Measurements from ENCODE around the gene NSMF. TPM values are rescaled to one million over a fixed set of nuclear protein-coding genes. Genes with fewer than 3 reads are reported as not detected.

Gene NSMF
- total and polyA plus RNA-seq, 10 of the 15 experiments (the other 5 are each of a cell fraction or from before 2014, with no cell fraction given): 0.13 to 44.3 (median 13.4) TPM

GRCh38 chr9:137478613-137478961, 19.5 kb upstream of the NSMF start:
- ChIA-PET SMC1A (ENCODE audit: uncharacterized antibody, unreplicated experiment) (no interaction called here), POLR2A (no interaction called here), RAD21 (ENCODE audit: unreplicated experiment) (no interaction called here), CTCF (no interaction called here)
- in situ Hi-C loops (cut with MboI) (no loop called here), intact Hi-C loops (cut with micrococcal nuclease; ENCODE audit: unreplicated experiment) (no loop called here)
- no peak for ATAC-seq
- FAIRE-seq: no peak
- H3K9ac ChIP-seq (ENCODE audit: control insufficient read depth, insufficient read depth, low read length): no peak overlapping the region
- H3K4me2 ChIP-seq (ENCODE audit: control insufficient read depth, insufficient read depth): no peak overlapping the region
- BruUV-seq (replicated peaks): no TSS peak
- 42% methylated on average over 11 of the region's 11 CpGs for WGBS (ENCODE audit: insufficient coverage, insufficient replicate concordance, low lambda C conversion rate, missing lambda C conversion rate)
- no peaks in the 10 kb centered on the region for H3K79me2 ChIP-seq (ENCODE audit: control insufficient read depth, insufficient read depth, low read length)
- no peak for DNase-seq (ENCODE audit: low read depth, low spot score)
- TF ChIP-seq ZNF207 (IDR thresholded peaks at IDR 0.05; ENCODE audit: borderline replicate concordance) (no peak), NFYB (IDR thresholded peaks at IDR 0.05; ENCODE audit: insufficient read depth, low read depth, low read length) (no peak), POLR2AphosphoS2 (IDR thresholded peaks at IDR 0.05; ENCODE audit: low read depth, low read length) (no peak)
- H3K4me1 ChIP-seq (ENCODE audit: control insufficient read depth, insufficient read depth, low read length): no peaks in the 10 kb centered on the region
- peaks cover 6% of the 10 kb centered on the region; the same call in 2 of the 3 replicates for H3K9me3 ChIP-seq (replicated peaks; ENCODE audit: control insufficient read depth, insufficient read depth, low read length)
- H3K4me3 ChIP-seq: no peak overlapping the region
- H2AFZ ChIP-seq (ENCODE audit: control insufficient read depth, low read depth, low read length): no peak overlapping the region
- no peaks in the 10 kb centered on the region for H3K27me3 ChIP-seq (replicated peaks in 1 of 2; ENCODE audit: control insufficient read depth in 2 of 2, insufficient read depth in 2 of 2, low read length in 1 of 2)
- H3K27ac ChIP-seq (ENCODE audit: control insufficient read depth, insufficient read depth): no peak overlapping the region
- no peaks in the 10 kb centered on the region for H3K36me3 ChIP-seq (ENCODE audit: control insufficient read depth in 2 of 2, insufficient read depth in 2 of 2, low read length in 1 of 2)
- H4K20me1 ChIP-seq (ENCODE audit: control insufficient read depth, insufficient read depth): no peaks in the 10 kb centered on the region

GRCh38 chr9:137477778-137478612, 18.9 kb upstream of the NSMF start:
- FAIRE-seq (no peak), ATAC-seq (no peak), DNase-seq (ENCODE audit: low read depth, low spot score) (no peak)
- H3K27me3 ChIP-seq (replicated peaks in 1 of 2; ENCODE audit: control insufficient read depth in 2 of 2, insufficient read depth in 2 of 2, low read length in 1 of 2): no peaks in the 10 kb centered on the region
- H2AFZ ChIP-seq (ENCODE audit: control insufficient read depth, low read depth, low read length): no peak overlapping the region
- ChIA-PET CTCF (no interaction called here), SMC1A (ENCODE audit: uncharacterized antibody, unreplicated experiment) (no interaction called here), RAD21 (ENCODE audit: unreplicated experiment) (no interaction called here), POLR2A (no interaction called here)
- H4K20me1 ChIP-seq (ENCODE audit: control insufficient read depth, insufficient read depth): no peaks in the 10 kb centered on the region
- BruUV-seq (replicated peaks): no TSS peak
- intact Hi-C loops (cut with micrococcal nuclease; ENCODE audit: unreplicated experiment) (no loop called here), in situ Hi-C loops (cut with MboI) (no loop called here)
- H3K4me2 ChIP-seq (ENCODE audit: control insufficient read depth, insufficient read depth): no peak overlapping the region
- no peaks in the 10 kb centered on the region for H3K79me2 ChIP-seq (ENCODE audit: control insufficient read depth, insufficient read depth, low read length)
- WGBS (ENCODE audit: insufficient coverage, insufficient replicate concordance, low lambda C conversion rate, missing lambda C conversion rate): 44% methylated on average over 29 of the region's 29 CpGs
- no peaks in the 10 kb centered on the region for H3K4me1 ChIP-seq (ENCODE audit: control insufficient read depth, insufficient read depth, low read length)
- H3K4me3 ChIP-seq: no peak overlapping the region
- no peak overlapping the region for H3K9ac ChIP-seq (ENCODE audit: control insufficient read depth, insufficient read depth, low read length)
- no peak overlapping the region for H3K27ac ChIP-seq (ENCODE audit: control insufficient read depth, insufficient read depth)
- H3K9me3 ChIP-seq (replicated peaks; ENCODE audit: control insufficient read depth, insufficient read depth, low read length): peaks cover 6% of the 10 kb centered on the region; the same call in 2 of the 3 replicates
- no peaks in the 10 kb centered on the region for H3K36me3 ChIP-seq (ENCODE audit: control insufficient read depth in 2 of 2, insufficient read depth in 2 of 2, low read length in 1 of 2)
- TF ChIP-seq SIN3A (IDR thresholded peaks at IDR 0.05; ENCODE audit: low read depth, low read length) (no peak), KLF5 (IDR thresholded peaks at IDR 0.05; ENCODE audit: partially characterized antibody) (no peak), MTA2 (IDR thresholded peaks at IDR 0.05; ENCODE audit: low read depth) (no peak)
